B cell (primary cell): Measurements from ENCODE around the gene JPH3.

ENCODE experiments used
- CTCF ChIP-seq: fragments of 200-600 bp; IDR thresholded peaks from one replicate; pipeline ENCODE4 v1.8.0; 2022; ENCODE audit warnings: antibody characterized with exemption, mild to moderate bottlenecking
- EZH2 ChIP-seq: IDR thresholded peaks from 2 replicates; pipeline ENCODE4 v1.6.1; 2012; ENCODE audit warnings: borderline replicate concordance, low read depth, mild to moderate bottlenecking, moderate library complexity, low read length; ENCODE audit not compliant: insufficient read depth, poor library complexity, severe bottlenecking

- TF ChIP-seq CTCF (peak; percentile 45), EZH2 (no peak)
Observed at GRCh38 chr16:87702325-87702811, 100.1 kb downstream of the JPH3 start.
